Mesothelial cell of epicardium (in vitro differentiated cells): ENCODE results near the gene MICAL2. TPM values are rescaled to one million over a fixed set of nuclear protein-coding genes. Genes with fewer than 3 reads are reported as not detected.

Source experiments
- DNase-seq, 2 experiments: peaks; one replicate each; pipeline ENCODE4 v3.0.0; 2021; ENCODE audit warnings: low spot score in 2 of 2; ENCODE audit not compliant: unreplicated experiment in 2 of 2
- H3K27ac Mint-ChIP-seq: 2 replicates; pipeline ENCODE4 v1.8.0; 2021; ENCODE audit warnings: mixed read lengths
- H3K27me3 Mint-ChIP-seq: 2 replicates; pipeline ENCODE4 v1.8.0; 2021; ENCODE audit warnings: low read depth, mixed read lengths
- H3K36me3 Mint-ChIP-seq: 2 replicates; pipeline ENCODE4 v1.8.0; 2021; ENCODE audit warnings: mixed read lengths
- H3K4me1 Mint-ChIP-seq: 2 replicates; pipeline ENCODE4 v1.8.0; 2021; ENCODE audit warnings: mixed read lengths
- H3K4me3 Mint-ChIP-seq: 2 replicates; pipeline ENCODE4 v1.8.0; 2021; ENCODE audit warnings: mild to moderate bottlenecking, moderate library complexity, mixed read lengths
- H3K9me3 Mint-ChIP-seq: 2 replicates; pipeline ENCODE4 v1.8.0; 2021; ENCODE audit warnings: mixed read lengths
- CTCF ChIP-seq: fragments of 200-600 bp; sonication (generic); IDR thresholded peaks from one replicate; pipeline ENCODE4 v1.5.0; 2021; ENCODE audit warnings: antibody characterized with exemption; ENCODE audit not compliant: unreplicated experiment
- total RNA-seq: library from RNA; stranded (reverse); gene quantifications from 3 replicates; pipeline ENCODE4 v1.2.1, GENCODE V29; 2021

MICAL2 gene
- total RNA-seq, 1 donor from 2014 or later, result 15.0 TPM

GRCh38 chr11:12295943-12296342, 185.6 kb downstream of the MICAL2 start:
- H3K36me3 Mint-ChIP-seq, result peaks cover 5% of the 10 kb centered on the region
- no peak for DNase-seq
- no peaks in the 10 kb centered on the region for H3K27me3 Mint-ChIP-seq
- no peaks in the 10 kb centered on the region for H3K4me1 Mint-ChIP-seq
- H3K4me3 Mint-ChIP-seq, result no peak overlapping the region
- peaks cover 19% of the 10 kb centered on the region for H3K9me3 Mint-ChIP-seq
- no peak overlapping the region for H3K27ac Mint-ChIP-seq
- TF ChIP-seq CTCF, result no peak

GRCh38 chr11:12298610-12299009, 188.2 kb downstream of the MICAL2 start:
- no peaks in the 10 kb centered on the region for H3K4me1 Mint-ChIP-seq
- H3K36me3 Mint-ChIP-seq, result peaks cover 5% of the 10 kb centered on the region
- no peaks in the 10 kb centered on the region for H3K27me3 Mint-ChIP-seq
- H3K4me3 Mint-ChIP-seq, result no peak overlapping the region
- DNase-seq, result no peak
- TF ChIP-seq CTCF, result no peak
- no peak overlapping the region for H3K27ac Mint-ChIP-seq
- H3K9me3 Mint-ChIP-seq, result peaks cover 19% of the 10 kb centered on the region

GRCh38 chr11:12301379-12301778, 191.0 kb downstream of the MICAL2 start:
- no peak overlapping the region for H3K27ac Mint-ChIP-seq
- H3K4me3 Mint-ChIP-seq, result no peak overlapping the region
- peaks cover 5% of the 10 kb centered on the region for H3K36me3 Mint-ChIP-seq

GRCh38 chr11:12303421-12304149, 193.2 kb downstream of the MICAL2 start:
- no peaks in the 10 kb centered on the region for H3K27me3 Mint-ChIP-seq
- DNase-seq, result no peak
- H3K36me3 Mint-ChIP-seq, result peaks cover 5% of the 10 kb centered on the region
- no peak for TF ChIP-seq CTCF
- peaks cover 15% of the 10 kb centered on the region for H3K9me3 Mint-ChIP-seq
- no peak overlapping the region for H3K27ac Mint-ChIP-seq
- no peak overlapping the region for H3K4me3 Mint-ChIP-seq
- H3K4me1 Mint-ChIP-seq, result no peaks in the 10 kb centered on the region

More at GRCh38 chr11:12301379-12301778, 191.0 kb downstream of the MICAL2 start:
- peaks cover 23% of the 10 kb centered on the region for H3K9me3 Mint-ChIP-seq
- TF ChIP-seq CTCF, result no peak
- no peaks in the 10 kb centered on the region for H3K4me1 Mint-ChIP-seq
- DNase-seq, result no peak
- no peaks in the 10 kb centered on the region for H3K27me3 Mint-ChIP-seq

- Mint-ChIP-seq H3K27ac (no peak overlapping the region), H3K9me3 (peaks cover 20% of the 10 kb centered on the region), H3K36me3 (peaks cover 2% of the 10 kb centered on the region), H3K4me3 (no peak overlapping the region), H3K4me1 (no peaks in the 10 kb centered on the region), H3K27me3 (no peaks in the 10 kb centered on the region)
- no peak for DNase-seq
- TF ChIP-seq CTCF, result no peak
These were observed 196.4 kb downstream of the MICAL2 start for GRCh38 chr11:12306830-12307229.
